ENCODE data around the gene VPS37C.
"Not testable (repeated sequence)": the region's sequence is repeated elsewhere in the genome, so short reads cannot be mapped to it uniquely, and the experiment has no call there.

VPS37C gene

DNA sequence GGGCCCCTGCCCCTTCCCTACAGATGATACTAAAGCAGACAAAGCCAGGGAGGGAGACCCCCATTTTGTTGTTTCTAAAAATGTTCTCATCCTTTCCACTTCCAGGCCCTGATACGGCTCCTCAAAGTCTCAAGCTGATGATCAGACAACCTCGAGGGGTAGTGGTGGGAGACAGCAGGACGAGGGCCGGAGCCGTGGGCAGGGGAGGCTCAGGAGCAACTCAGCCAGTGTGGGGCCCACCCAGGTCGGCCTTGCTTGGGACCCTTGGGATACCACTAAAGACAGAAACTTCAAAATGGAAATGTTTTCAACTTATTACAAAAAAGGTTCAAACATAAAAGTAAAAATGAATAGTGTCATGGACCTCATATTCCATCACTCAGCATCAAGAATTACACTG lies 15.2 kb upstream of the VPS37C start:
- DNase-seq (ENCODE audit: low read depth in 1 of 2, low spot score in 1 of 2), result no peak

DNA sequence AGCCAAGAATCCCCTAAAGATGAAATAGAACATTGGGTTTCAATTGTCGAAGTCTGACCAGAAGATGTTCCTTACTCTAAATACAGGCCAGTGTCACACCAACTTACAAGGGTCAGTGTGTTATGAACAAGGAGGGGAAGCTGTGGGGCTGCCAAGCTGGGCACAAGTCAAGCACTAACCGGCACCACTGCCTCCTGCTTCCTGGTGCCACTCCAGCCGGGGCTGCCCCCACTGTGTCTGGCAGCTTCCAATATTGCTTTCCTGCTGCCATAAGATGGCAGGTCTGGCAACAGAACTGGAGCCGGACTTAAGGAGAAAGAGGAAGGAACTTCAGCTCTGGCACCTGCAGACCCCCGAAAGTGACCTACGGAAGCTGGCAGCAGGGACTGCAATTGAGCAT lies 13.7 kb upstream of the VPS37C start:
- no peak for DNase-seq (ENCODE audit: low read depth in 1 of 2, low spot score in 1 of 2)

DNA sequence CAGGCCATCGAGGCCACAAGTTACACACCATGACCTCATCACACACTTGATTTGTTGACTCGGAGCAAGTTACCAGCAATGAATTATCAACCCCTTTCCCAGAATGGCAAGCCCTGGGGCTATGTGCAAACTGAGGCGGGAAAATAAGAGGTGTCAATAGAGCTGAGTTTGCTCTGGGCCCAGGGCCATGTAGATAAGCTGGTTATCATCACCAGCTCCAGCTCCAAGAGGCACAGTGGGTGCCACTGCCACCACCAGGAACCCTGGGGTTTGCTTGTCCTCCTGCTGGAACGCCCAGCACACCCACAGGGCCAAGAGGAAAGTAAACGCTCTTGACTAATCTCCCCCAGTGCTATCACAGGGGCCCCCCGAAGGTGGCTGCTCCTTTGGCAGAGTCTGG lies 13.0 kb upstream of the VPS37C start:
- DNase-seq (ENCODE audit: low read depth in 1 of 2, low spot score in 1 of 2), result no peak

DNA sequence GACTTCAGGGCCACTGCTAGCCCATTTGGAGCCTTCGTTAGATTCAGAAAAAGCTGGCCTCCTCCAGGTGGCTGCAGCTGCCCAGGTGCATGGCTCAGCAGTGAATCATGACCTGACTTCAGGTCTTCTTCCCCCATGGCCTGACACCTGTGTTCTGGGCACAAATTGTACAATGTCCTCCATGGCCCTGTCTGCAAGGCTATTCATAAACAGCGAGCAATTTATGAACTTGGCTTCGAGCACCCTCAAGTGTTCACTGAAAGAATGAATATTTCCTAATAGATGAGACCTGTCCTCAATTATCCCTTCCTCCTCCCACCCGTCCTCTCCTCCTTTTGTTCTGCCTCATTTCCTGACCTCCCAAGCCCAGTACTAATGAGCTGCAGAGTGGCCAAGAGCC lies 12.2 kb upstream of the VPS37C start:
- DNase-seq (ENCODE audit: low read depth in 1 of 2, low spot score in 1 of 2), result no peak

DNA sequence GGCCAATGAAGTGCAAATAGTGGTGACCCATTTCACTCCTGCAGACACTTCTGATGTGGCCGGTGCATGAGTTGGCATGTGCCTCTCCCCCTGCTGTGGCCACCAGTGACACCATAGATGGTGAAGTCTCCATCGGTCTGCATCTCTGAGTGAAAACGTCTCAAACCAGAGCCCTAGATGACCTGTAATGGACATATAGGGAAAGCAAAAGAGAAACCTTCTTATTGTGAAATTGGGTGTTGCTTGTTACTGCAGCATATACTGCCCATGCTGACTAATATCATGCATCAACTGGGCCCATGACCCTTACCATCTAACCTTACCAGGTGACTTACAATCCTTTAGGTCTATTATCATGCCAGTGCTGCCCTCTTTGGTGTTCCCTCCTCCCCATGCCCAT lies 11.7 kb upstream of the VPS37C start:
- no peak for DNase-seq (ENCODE audit: low read depth in 1 of 2, low spot score in 1 of 2)

DNA sequence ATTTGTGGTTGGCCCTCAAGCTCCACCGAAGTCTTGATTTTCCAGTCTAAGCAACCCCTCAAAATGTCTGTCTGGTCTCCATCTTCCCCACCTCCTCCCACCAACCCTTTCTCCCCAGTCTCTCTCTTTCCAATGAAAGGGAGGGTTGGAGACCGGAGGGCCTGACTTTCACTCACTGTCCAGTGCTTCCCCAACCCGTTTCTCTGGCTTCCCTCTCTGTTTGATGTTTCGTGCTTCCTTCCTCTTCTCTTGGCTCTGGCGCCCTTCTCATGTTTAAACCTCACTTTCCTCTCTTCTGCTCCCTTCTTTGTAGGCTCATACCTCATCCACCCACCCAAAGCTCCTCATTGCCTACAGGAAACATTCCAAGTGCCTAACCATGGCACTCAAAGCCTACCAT lies 11.1 kb upstream of the VPS37C start:
- DNase-seq (ENCODE audit: low read depth in 1 of 2, low spot score in 1 of 2), result no peak

DNA sequence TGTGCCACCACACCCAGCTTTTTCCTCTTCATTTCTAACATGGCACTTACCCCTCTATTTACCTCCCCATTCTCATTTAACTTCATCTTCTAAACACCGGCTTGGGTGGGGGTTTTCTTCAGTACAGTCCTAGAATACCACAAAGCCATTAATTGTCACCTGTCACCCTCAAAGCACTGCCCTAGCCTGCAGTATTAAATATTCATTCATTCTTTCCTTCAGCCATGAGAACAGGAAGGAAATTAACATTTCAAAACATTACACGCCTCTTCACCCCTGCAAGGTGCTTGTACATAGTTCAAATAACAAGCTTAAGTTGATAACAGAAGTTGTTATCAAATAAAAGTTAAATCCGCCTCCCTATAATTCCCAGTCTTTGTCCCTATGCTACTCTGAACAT lies 10.7 kb upstream of the VPS37C start:
- DNase-seq (ENCODE audit: low read depth in 1 of 2, low spot score in 1 of 2), result no peak

DNA sequence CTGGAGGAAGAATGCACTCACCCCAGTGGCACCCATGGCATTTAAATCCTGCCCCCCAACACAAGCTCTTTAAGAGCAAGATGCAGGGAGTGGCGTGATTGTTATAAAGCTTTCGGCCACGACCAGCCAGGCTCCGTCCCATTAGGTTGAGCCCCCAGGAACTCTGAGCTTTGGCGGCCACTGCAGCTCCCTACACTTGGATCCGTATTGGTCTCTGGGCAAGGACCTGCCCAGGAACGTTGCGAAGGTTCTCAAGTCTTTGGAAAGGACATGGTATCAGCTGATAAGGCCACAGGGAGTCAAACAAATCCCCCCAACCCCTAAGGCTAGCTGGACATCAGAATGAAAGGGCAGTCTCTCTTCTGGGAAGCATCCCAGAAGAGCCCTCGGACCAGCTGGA lies 9.3 kb upstream of the VPS37C start:
- no peak for DNase-seq (ENCODE audit: low read depth in 1 of 2, low spot score in 1 of 2)

DNA sequence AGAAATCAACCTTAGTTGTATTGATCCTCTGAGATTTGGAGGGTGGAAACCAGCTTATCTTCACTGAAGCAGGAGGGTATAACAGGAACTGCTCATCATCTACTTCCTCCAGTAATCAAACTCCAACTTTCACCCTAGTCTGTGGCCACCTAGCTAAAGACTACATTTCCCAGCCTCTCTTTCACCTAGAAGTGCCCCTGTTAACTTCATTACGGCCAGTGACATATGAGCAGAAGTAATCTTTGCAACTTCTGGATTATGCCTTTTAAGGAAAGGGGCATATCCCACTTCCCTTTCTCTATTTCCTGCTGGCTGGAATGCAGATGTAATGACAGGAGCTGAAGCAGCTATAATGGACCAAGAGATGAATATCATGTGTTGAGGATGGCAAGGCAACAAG lies 7.6 kb upstream of the VPS37C start:
- DNase-seq (ENCODE audit: low read depth in 1 of 2, low spot score in 1 of 2), result no peak

DNA sequence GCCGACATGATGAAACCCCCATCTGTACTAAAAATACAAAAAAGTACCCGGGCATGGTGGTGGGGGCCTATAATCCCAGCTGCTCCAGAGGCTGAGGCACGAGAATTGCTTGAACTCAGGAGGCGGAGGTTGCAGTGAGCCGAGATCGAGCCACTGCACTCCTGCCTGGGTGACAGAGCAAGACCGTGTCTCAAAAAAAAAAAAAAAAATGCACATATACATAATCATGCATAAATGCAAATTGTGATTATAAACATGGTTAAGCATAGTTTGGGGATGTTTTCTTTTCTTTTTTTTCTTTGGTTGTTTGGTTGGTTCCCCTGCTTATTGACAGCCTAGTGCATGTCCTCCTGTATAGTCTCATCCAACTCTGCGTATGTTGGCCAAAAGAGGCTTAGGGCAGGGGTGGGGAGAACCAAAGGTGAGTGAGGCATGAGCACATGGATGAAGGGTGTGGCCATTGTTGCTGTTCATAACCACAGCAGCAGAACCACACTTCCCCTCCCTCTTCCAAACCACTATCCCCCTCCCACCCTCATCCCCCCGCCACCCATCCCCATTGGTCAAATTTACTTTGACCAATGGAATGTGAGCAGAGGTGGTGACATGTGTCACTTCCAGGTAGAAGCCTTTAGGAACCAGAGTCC lies 6.9 kb upstream of the VPS37C start:
- no peak for DNase-seq (ENCODE audit: low read depth in 1 of 2, low spot score in 1 of 2)

DNA sequence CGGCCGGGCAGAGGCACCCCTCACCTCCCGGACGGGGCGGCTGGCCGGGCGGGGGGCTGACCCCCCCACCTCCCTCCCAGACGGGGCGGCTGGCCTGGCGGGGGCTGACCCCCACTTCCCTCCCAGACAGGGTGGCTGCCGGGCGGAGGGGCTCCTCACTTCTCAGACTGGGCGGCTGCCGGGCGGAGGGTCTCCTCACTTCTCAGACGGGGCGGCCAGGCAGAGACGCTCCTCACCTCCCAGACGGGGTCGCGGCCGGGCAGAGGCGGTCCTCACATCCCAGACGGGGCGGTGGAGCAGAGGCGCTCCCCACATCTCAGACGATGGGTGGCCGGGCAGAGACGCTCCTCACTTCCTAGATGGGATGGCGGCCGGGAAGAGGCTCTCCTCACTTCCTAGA lies 5.1 kb upstream of the VPS37C start:
- not testable (repeated sequence) for DNase-seq (ENCODE audit: low read depth in 1 of 2, low spot score in 1 of 2)

DNA sequence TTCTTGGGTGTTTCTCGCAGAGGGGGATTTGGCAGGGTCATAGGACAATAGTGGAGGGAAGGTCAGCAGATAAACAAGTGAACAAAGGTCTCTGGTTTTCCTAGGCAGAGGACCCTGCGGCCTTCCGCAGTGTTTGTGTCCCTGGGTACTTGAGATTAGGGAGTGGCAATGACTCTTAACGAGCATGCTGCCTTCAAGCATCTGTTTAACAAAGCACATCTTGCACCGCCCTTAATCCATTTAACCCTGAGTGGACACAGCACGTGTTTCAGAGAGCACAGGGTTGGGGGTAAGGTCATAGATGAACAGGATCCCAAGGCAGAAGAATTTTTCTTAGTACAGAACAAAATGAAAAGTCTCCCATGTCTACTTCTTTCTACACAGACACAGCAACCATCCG lies 4.6 kb upstream of the VPS37C start:
- DNase-seq (ENCODE audit: low read depth in 1 of 2, low spot score in 1 of 2), result not testable (repeated sequence)

DNA sequence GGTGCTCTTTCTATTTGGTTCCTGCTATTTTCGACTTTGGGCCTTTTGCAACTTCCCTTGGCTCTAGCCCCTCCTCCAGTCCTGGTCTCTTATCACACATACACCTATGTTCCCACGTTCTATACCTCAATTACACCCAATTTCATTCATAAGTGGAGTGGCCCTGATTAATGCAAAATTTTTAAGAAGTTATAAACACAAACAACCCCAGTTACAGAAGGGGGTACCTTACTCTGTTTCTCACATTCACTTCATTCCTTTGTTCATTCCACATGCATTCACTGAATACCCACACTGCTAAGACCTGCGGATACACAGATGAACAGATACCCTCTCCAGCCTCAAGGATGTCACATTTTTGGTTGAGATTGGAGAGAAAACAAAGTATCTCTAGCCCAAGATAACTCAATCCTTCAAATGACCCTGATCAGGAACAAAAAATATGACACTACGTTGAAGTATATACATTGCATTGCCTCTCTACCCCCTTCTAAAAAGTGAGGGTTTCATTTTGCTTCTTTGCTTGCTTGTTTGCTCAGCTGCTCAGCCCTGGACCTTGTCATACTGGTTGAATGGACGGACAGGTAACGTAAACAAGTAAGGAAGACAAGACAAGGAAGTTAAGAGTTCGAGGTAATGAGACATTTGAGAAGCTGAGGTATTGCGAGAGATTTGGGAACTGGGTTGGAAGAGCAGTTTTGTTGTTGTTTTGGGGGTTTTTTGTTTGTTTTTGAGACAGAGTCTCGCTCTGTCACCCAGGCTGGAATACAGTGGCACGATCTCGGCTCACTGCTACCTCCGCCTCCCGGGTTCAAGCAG lies 3.6 kb upstream of the VPS37C start:
- DNase-seq (ENCODE audit: low read depth in 1 of 2, low spot score in 1 of 2), result no peak

DNA sequence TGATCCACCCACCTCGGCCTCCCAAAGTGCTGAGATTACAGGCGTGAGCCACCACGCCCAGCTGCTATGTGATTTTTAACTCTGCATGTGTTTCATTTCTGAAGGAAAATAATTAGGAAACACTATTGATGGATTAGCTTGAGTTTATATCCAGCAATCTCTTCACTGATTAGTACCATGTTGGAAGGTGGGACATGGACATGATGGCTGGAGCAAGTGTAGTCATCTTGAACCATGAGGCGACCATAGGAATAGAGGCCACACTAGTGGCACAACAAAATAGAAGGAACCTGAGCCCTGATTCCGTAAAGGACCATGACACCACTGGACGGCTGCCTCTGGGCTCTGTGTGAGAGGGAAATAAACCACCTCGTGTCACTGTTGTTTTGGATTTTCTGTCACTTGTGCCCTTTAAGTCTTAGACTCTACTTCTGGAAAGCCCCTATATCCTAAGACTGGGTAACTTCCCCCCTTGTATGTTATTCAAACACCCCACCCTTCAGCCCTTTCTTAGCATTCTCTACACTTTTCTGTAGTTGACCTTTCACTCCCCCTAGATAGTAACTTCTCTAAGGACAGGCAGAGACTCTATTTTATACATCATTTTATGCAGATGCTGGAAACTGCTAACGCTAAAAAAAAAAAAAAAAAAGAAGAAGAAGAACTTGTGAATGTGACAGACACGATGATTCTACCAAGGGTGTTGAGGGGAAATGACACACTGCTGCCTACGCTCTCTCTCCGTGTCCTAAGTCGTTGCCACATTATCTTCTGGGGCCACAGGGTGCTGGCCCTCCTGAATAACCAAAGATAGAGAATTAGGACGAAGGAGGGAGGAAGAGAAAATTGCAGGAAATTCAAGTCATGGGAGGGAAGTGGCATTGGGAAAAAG lies 2.7 kb upstream of the VPS37C start:
- DNase-seq (ENCODE audit: low read depth in 1 of 2, low spot score in 1 of 2), result no peak

DNA sequence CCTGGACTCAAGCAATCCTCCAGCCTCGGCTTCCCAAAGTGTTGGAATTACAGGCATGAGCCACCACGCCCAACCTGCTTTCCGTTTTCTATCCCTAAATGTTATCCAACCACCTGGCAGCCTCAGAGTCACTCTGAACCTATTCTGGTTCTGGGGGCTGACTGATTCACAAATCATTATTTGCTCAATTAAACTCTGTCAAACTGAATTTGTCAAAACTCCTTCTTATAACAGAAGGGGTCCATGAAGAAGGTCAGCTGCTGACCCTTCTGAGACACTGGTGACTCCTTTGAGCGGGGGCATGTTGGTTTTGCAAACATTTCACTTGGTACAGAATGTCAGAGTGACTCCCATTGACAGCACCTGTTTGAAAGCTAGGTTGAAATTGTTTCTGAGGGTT lies 1.8 kb upstream of the VPS37C start:
- DNase-seq (ENCODE audit: low read depth in 1 of 2, low spot score in 1 of 2), result no peak

DNA sequence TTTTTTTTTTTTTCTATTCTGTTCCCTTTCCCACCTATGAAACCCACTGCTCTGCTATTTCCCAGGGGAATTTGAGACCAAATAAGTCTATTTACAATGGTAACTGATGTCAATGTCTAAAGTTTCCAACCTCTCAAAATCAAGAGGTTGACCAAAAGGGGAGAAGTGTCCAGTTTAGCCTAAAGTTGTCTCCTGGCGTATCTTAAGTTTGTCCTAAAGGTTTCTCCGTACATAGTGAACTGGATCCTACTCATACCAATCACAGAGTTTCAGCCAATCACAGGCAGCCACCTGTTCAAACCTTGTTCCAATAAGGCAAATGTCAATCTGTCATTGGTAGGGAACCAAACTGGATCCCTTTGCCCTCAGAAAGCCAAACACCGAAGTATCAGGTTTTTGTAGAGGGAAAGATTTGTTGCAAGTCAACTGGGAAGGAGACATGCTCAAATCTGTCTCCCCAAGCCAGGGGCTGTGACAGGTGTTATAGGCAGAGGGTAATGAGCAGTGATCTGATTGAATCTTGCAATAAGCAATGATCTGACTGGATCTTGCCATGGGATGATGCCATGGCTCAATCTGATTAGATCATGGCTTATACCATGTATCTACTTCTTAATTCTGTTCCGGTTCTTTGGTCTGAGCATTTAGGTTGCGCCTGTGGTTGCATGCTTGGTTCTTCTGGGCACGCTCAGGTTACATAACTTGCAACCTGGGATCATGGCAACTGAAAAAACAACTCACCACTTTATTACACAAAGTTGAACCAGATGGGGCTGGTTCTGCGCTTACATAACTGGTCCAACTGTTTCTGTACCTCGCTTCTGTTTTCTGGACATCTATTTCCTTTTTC lies 1.1 kb upstream of the VPS37C start:
- DNase-seq (ENCODE audit: low read depth in 1 of 2, low spot score in 1 of 2), result no peak

DNA sequence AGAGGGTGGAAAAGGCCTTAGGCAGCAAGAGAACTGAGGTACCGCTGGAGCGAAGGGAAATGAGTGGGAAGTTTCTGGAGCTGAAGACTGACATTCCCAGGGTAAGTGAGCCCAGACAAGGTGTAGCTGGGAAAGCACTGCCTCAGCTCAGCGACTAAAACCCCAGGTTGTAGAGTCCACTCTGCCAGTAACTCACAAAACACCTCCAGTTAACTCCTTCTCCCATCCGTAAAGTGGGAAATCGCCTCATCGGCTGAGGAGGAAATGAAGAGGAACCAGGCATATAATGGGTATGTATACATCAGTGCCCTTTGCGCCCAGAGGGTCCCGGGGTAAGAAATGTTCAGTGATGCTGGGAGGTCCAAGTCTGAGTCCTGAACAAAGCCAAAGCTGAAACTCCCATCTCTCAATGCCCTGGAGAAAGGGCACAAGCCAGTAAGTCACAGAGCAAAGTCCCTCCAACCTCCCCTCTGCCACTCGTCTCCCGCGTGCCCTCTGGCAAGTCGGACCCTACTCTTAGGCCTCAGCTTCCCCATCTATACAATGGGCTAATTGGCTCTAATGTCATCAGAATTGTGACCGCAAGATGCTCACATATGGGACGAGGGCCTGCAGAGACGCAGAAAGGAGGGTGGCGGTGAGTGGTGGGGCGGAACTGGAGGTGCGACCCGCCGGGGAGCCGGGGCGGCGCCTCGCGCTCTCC lies 588 bp downstream of the VPS37C start:
- no peak for DNase-seq (ENCODE audit: low read depth in 1 of 2, low spot score in 1 of 2)

DNA sequence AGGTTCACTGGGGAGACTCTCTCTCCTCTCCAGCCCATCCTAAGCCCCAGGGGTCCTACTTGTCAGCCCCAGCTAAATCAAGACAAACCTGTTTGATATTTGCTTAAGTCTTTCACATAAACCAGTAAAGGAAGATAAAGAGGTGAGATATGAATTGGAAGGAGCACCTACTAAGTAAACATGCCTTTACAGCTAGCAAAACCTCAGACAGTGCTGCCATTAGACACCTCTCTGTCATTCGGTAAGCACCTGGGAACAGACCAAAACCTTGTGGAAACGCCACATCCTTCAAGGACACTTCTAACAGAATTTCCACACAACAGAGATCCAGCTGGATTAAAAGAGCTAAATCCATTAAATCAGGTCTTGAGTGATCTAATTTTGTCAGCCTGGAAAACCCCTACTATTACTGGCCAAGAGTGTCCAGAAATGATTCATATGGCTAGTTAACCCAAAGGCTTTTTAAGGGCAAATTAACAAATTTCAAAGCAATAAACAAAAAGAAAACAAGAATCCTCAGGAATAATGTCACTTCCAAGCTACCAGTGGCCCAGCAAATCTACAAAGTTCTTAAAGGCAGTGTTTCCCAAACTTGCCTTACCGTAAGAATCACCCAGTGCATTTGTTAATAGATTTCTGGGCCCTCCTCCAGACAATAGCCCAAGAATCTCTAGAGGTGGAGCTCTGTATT lies 2.4 kb downstream of the VPS37C start:
- no peak for DNase-seq (ENCODE audit: low read depth in 1 of 2, low spot score in 1 of 2)

DNA sequence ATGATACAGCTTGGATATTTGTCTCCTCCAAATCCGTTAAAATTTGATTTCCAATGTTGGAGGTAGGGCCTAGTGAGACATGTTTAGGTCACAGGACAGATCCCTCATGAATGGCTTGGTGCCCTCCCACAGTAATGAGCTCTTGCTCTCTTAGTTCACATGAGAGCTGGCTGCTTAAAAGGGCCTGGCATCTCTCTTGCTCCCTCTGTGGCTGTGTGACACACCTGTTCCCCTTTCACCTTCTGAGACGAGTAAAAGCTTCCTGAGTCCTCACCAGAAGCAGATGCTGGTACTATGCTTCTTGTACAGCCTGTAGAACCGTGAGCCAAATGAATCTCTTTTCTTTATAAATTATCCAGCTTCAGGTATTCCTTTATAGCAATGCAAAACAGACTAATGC lies 3.5 kb downstream of the VPS37C start:
- no peak for DNase-seq (ENCODE audit: low read depth in 1 of 2, low spot score in 1 of 2)

DNA sequence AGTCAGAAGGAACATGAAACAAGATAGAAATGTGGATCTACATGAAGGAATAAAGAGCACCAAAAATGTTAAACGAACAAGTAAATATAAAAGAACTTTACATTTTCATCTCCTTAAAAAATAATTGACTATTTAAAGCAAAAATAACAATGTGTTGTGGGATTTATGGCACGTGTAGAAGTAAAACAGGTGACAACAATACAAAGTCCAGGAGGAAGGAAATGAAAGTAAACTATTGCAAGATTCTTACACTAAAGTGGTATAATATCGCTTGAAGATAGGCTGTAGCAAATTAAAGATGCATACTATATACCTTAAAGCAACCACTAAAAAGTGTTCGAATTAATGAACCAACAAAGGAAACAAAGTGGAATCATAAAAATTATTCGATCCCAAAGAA lies 5.5 kb downstream of the VPS37C start:
- DNase-seq (ENCODE audit: low read depth in 1 of 2, low spot score in 1 of 2), result no peak
